WI38 (cell line): ENCODE results near the gene ANP32D.
"Not testable (repeated sequence)": the region's sequence is repeated elsewhere in the genome, so short reads cannot be mapped to it uniquely, and the experiment has no call there.

ENCODE experiments used
- H3K4me3 ChIP-seq: 2 replicates; pipeline ENCODE4 v1.5.1; 2011; ENCODE audit warnings: low read depth, mild to moderate bottlenecking, control low read depth, low read length
- CTCF ChIP-seq: IDR thresholded peaks from 2 replicates; pipeline ENCODE4 v1.5.1; 2012; ENCODE audit warnings: low read depth, mild to moderate bottlenecking, control low read depth, low read length

ANP32D gene

GRCh38 chr12:48482198-48482597 is 9.8 kb downstream of the ANP32D start, which contains the start of gene C12orf54:
TSS of gene C12orf54 (plus strand) at chr12:48482498. CDS start at chr12:48483297, 799 bp downstream.
- no peak for TF ChIP-seq CTCF

DNA sequence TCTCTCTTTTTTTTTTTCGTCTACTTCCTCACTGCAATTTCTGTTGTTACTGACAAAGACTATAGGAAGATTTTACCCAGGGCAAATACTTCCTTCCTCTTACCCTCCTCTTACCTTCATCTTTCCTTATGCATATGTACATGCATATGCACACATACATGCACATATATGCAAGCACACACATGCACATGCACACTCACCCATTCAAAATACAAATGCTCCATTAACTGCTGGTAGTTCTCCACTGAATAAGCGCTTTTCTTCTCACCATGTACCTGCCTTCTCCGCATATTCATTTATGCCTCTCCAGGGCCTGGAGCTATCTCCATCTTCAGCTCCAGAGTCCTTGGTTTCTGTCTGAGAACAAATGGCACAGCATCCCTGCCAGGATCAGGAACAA is 10.6 kb downstream of the ANP32D start:
- TF ChIP-seq CTCF = no peak
- no peak overlapping the region for H3K4me3 ChIP-seq

More at GRCh38 chr12:48482198-48482597, 9.8 kb downstream of the ANP32D start, which contains the start of gene C12orf54:
- H3K4me3 ChIP-seq = no peak within 1 kb of the TSS

DNA sequence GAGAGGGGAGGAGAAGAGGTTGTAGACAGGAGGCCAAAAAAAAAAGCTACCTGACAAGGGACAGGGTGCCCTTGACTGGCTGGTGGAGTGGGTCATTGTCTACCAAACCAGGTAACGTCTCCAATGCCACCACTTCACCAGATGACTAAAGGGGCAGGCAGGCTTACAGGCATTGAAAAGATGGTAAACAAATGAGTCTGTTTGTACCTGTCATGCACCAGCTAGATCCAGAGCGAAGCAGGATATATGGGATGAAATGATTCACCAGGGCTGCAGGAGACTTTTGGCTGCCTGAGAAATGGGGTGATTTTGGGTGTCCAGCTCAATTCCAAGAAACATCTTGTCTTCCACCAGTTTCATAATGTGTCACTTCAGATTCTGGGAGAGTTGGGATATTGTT is 13.9 kb downstream of the ANP32D start:
- no peak for TF ChIP-seq CTCF
- no peak overlapping the region for H3K4me3 ChIP-seq

DNA sequence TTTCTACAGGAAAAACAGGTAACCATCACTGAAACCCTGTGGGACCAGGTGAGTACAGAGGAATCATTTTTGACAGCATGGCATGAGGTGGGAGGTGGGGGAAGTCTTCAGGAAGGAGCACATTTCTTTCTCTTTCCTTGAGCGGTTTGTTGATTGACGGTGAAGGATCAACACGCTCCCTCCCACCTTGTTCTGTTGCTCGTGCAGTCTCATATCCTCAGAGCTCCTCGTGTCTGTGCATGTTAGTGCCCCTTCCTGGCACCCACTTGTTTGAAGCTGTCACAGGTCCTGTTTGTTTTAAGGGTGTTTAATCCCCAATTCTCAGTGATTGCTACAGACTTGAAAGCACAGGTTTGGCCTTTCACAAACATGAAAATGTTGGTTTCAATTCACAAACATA is 14.3 kb downstream of the ANP32D start:
- no peak overlapping the region for H3K4me3 ChIP-seq
- TF ChIP-seq CTCF = no peak

DNA sequence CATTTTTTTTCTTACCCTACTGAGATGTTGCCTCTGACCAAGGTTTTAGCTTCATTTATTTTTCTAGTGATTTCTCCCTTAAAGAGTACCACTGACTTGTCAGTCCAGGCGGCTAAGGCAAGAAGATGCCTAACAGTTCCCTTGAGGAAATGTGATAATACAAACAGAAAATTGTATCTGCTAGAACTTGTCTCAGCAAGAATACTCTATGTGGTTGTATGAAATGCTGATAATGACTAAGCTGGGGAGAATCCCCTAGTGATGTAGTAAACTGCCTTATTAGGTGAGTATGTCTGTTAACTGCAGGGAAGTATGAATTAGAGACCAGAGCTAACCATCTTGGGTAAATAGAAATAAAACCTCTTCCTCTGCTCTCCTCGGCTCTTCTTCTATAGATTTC is 16.7 kb downstream of the ANP32D start:
- TF ChIP-seq CTCF = no peak
- no peak overlapping the region for H3K4me3 ChIP-seq

- H3K4me3 ChIP-seq = not testable (repeated sequence)
Measured at GRCh38 chr12:48489456-48489855, 17.1 kb downstream of the ANP32D start.

GRCh38 chr12:48500281-48500680 is 27.9 kb downstream of the ANP32D start:
- H3K4me3 ChIP-seq = not testable (repeated sequence)

DNA sequence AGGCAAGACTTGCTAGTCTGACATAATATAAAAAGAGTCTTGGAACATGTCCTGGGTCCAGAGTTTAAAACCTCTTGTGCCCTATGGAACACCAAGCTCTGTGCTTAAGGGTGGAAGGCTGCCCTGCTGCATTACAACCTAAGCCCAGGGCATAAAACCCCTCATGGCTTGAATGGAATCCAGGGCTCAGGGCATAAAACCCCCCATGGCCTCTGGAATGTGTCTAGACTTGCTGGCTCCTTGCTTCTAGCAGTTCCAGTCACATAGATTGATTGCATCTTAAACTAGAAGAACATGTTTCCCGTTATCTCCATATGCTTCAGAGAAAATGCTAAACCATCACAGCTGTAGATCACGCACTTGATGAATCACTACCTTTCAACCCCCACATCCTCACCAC is 34.5 kb downstream of the ANP32D start:
- H3K4me3 ChIP-seq = not testable (repeated sequence)

DNA sequence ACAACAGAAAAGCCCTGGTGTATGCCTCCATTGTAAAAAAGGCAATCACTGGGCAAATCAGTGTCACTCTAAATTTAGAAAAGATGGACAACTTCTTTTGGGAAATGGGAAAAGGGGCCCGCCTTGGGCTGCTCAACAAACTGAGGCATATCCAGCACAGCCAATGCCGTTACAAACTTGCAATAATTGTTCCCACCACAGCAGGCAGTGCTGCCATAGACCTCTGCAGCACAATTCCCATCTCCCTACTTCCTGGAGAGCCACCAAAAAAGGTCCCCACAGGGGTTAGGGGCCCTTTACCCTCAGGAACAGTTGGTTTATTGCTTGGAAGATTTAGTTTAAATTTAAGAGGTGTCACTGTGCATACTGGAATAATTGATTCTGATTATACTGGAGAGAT is 36.6 kb downstream of the ANP32D start:
- TF ChIP-seq CTCF = no peak
- H3K4me3 ChIP-seq = no peak overlapping the region
